WTC11 (cell line): ENCODE measurements around the gene PCNA. TPM values are rescaled to one million over a fixed set of nuclear protein-coding genes. Genes with fewer than 3 reads are reported as not detected.

Experiments
- ATAC-seq: fragments of 200-7000 bp; cut with Tn5 transposase; 2 replicates; pipeline ENCODE4 v1.10.0; 2021; ENCODE audit warnings: mild to moderate bottlenecking, moderate library complexity
- CTCF ChIA-PET: fragments of 300-600 bp; sonication (Branson Sonifier 250); formaldehyde crosslinking; loops from one replicate; lab custom pipeline; 2021; ENCODE audit warnings: antibody characterized with exemption; lab: Charles Lee
- POLR2A ChIA-PET: fragments of 350-600 bp; sonication (Branson Sonifier 250); formaldehyde crosslinking; loops from one replicate; lab custom pipeline; 2021; ENCODE audit warnings: antibody characterized with exemption; lab: Charles Lee
- DNase-seq: peaks from one replicate; pipeline ENCODE4 v3.0.0; 2021; ENCODE audit warnings: low spot score
- H3K27ac Mint-ChIP-seq: 2 replicates; pipeline ENCODE4 v1.8.0; 2021; ENCODE audit warnings: mixed read lengths
- H3K27me3 Mint-ChIP-seq: 2 replicates; pipeline ENCODE4 v1.8.0; 2021; ENCODE audit warnings: low read depth, mild to moderate bottlenecking, moderate library complexity, mixed read lengths
- H3K36me3 Mint-ChIP-seq: 2 replicates; pipeline ENCODE4 v1.8.0; 2021; ENCODE audit warnings: mixed read lengths
- H3K4me1 Mint-ChIP-seq: 2 replicates; pipeline ENCODE4 v1.8.0; 2022; ENCODE audit warnings: mixed read lengths
- H3K4me3 Mint-ChIP-seq: 2 replicates; pipeline ENCODE4 v1.8.0; 2021; ENCODE audit warnings: mild to moderate bottlenecking, moderate library complexity, mixed read lengths
- H3K9me3 Mint-ChIP-seq: 2 replicates; pipeline ENCODE4 v1.8.0; 2021; ENCODE audit warnings: mixed read lengths
- E2F4 ChIP-seq: sonication (generic); formaldehyde crosslinking; IDR thresholded peaks from 2 replicates; pipeline ENCODE4 v1.8.1; 2022; ENCODE audit warnings: low read depth, mild to moderate bottlenecking, moderate library complexity, missing genetic modification reagents, borderline replicate concordance
- E2F5 ChIP-seq: sonication (generic); formaldehyde crosslinking; IDR thresholded peaks from 2 replicates; pipeline ENCODE4 v1.8.1; 2022; ENCODE audit warnings: mild to moderate bottlenecking, moderate library complexity, missing genetic modification reagents
- GTF2I ChIP-seq: fragments of 250-450 bp; sonication (Bioruptor Pico); conservative IDR thresholded peaks from 2 replicates; pipeline ENCODE4 v1.4.0; 2021; ENCODE audit warnings: mild to moderate bottlenecking
- JAZF1 ChIP-seq: fragments of 250-450 bp; sonication (Bioruptor Pico); IDR thresholded peaks from 2 replicates; pipeline ENCODE4 v1.9.0; 2021; ENCODE audit warnings: moderate library complexity, mild to moderate bottlenecking, inconsistent platforms
- MYBL2 ChIP-seq: sonication (generic); formaldehyde crosslinking; IDR thresholded peaks from 2 replicates; pipeline ENCODE4 v1.8.1; 2023; ENCODE audit warnings: mild to moderate bottlenecking, moderate library complexity, missing genetic modification reagents
- NFYB ChIP-seq: sonication (generic); formaldehyde crosslinking; conservative IDR thresholded peaks from 2 replicates; pipeline ENCODE4 v1.8.0; 2022; ENCODE audit warnings: low read depth, missing genetic modification reagents
- RELA ChIP-seq: sonication (generic); formaldehyde crosslinking; IDR thresholded peaks from 2 replicates; pipeline ENCODE4 v1.8.1; 2022; ENCODE audit warnings: missing genetic modification reagents, mild to moderate bottlenecking, borderline replicate concordance
- SOX15 ChIP-seq: fragments of 250-450 bp; sonication (Bioruptor Pico); IDR thresholded peaks from 2 replicates; pipeline ENCODE4 v1.9.0; 2021; ENCODE audit warnings: mild to moderate bottlenecking
- TP53 ChIP-seq: sonication (generic); formaldehyde crosslinking; IDR thresholded peaks from 2 replicates; pipeline ENCODE4 v1.8.1; 2023; ENCODE audit warnings: mild to moderate bottlenecking, missing genetic modification reagents
- USF2 ChIP-seq: sonication (generic); formaldehyde crosslinking; IDR thresholded peaks from 2 replicates; pipeline ENCODE4 v1.8.1; 2023; ENCODE audit warnings: mild to moderate bottlenecking, missing genetic modification reagents, moderate library complexity
- ZBTB43 ChIP-seq: sonication (generic); formaldehyde crosslinking; IDR thresholded peaks from 2 replicates; pipeline ENCODE4 v1.8.1; 2023; ENCODE audit warnings: mild to moderate bottlenecking, missing genetic modification reagents
- ZMAT4 ChIP-seq: fragments of 250-450 bp; sonication (Bioruptor Pico); IDR thresholded peaks from 2 replicates; pipeline ENCODE4 v1.9.0; 2021; ENCODE audit warnings: mild to moderate bottlenecking
- ZNF396 ChIP-seq: fragments of 250-450 bp; sonication (Bioruptor Pico); IDR thresholded peaks from 2 replicates; pipeline ENCODE4 v1.8.0; 2021; ENCODE audit warnings: mild to moderate bottlenecking, moderate library complexity, borderline replicate concordance
- ZNF416 ChIP-seq: fragments of 250-450 bp; sonication (Bioruptor Pico); IDR thresholded peaks from 2 replicates; pipeline ENCODE4 v1.9.0; 2021; ENCODE audit warnings: mild to moderate bottlenecking, inconsistent platforms
- total RNA-seq: library from RNA; stranded (reverse); gene quantifications from 3 replicates; pipeline ENCODE4 v1.2.3, GENCODE V29; 2021
- TF ChIP-seq, protein P1 (sequence below): sonication (generic); formaldehyde crosslinking; IDR thresholded peaks from 2 replicates; pipeline ENCODE4 v1.8.1; 2022; ENCODE audit warnings: low read depth, missing genetic modification reagents, borderline replicate concordance
- TF ChIP-seq, protein P2 (sequence below): sonication (generic); formaldehyde crosslinking; IDR thresholded peaks from 2 replicates; pipeline ENCODE4 v1.8.0; 2022; ENCODE audit warnings: mild to moderate bottlenecking, missing genetic modification reagents
- TF ChIP-seq, protein P3 (sequence below): fragments of 250-450 bp; sonication (Bioruptor Pico); IDR thresholded peaks from 2 replicates; pipeline ENCODE4 v1.9.0; 2021; ENCODE audit warnings: moderate library complexity, mild to moderate bottlenecking, inconsistent platforms, borderline replicate concordance

The PCNA gene
- total RNA-seq, 1 experiment from 2014 or later = 262 TPM

DNA sequence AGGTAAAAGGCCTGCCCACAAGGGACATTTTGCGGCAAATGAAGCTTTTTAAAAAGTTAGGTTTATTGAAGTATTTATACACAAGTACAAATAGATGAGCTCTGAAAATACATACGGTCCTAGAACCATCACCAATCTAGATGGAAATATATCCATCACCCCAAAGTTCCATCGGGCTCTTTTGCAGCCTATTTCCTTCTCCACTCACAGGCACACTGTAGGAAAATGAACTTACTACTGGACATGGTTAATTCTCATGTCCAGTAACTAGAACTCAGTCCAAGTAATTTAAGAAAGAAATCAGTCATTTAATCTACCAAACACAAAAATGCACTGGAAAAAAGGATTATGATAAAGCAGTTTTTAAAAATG, 6.2 kb downstream of the PCNA start:
- peaks cover 35% of the 10 kb centered on the region for H3K4me1 Mint-ChIP-seq
- H3K36me3 Mint-ChIP-seq = peaks cover 62% of the 10 kb centered on the region

GRCh38 chr20:5109276-5109675, 10.5 kb downstream of the PCNA start:
- no peak overlapping the region for H3K4me3 Mint-ChIP-seq
- peaks cover 13% of the 10 kb centered on the region for H3K4me1 Mint-ChIP-seq
- H3K27ac Mint-ChIP-seq = no peak overlapping the region
- ATAC-seq (no peak), DNase-seq (no peak)
- CTCF ChIA-PET = no interaction called here
- H3K9me3 Mint-ChIP-seq = no peaks in the 10 kb centered on the region
- TF ChIP-seq E2F5 (CRISPR knock-in tag) (no peak), GTF2I (CRISPR knock-in tag) (no peak), E2F4 (no peak), TP53 (CRISPR knock-in tag) (no peak), ZNF396 (no peak), NFYB (no peak), RELA (CRISPR knock-in tag) (no peak), MYBL2 (CRISPR knock-in tag) (no peak)
- TF ChIP-seq, protein P1, sequence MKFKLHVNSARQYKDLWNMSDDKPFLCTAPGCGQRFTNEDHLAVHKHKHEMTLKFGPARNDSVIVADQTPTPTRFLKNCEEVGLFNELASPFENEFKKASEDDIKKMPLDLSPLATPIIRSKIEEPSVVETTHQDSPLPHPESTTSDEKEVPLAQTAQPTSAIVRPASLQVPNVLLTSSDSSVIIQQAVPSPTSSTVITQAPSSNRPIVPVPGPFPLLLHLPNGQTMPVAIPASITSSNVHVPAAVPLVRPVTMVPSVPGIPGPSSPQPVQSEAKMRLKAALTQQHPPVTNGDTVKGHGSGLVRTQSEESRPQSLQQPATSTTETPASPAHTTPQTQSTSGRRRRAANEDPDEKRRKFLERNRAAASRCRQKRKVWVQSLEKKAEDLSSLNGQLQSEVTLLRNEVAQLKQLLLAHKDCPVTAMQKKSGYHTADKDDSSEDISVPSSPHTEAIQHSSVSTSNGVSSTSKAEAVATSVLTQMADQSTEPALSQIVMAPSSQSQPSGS (CRISPR knock-in tag) = no peak
- no peaks in the 10 kb centered on the region for H3K27me3 Mint-ChIP-seq
- H3K36me3 Mint-ChIP-seq = peaks cover 31% of the 10 kb centered on the region
- POLR2A ChIA-PET = no interaction called here

More for the DNA sequence above, 6.2 kb downstream of the PCNA start:
- Mint-ChIP-seq H3K27me3 (no peaks in the 10 kb centered on the region), H3K9me3 (no peaks in the 10 kb centered on the region), H3K4me3 (peak overlapping the region; percentile 95), H3K27ac (peak overlapping the region; percentile 94)
- DNase-seq (no peak), ATAC-seq (no peak)
- POLR2A ChIA-PET = no interaction called here
- TF ChIP-seq JAZF1 (CRISPR knock-in tag) = no peak
- TF ChIP-seq ZNF416 (CRISPR knock-in tag) = no peak
- TF ChIP-seq, protein P2, sequence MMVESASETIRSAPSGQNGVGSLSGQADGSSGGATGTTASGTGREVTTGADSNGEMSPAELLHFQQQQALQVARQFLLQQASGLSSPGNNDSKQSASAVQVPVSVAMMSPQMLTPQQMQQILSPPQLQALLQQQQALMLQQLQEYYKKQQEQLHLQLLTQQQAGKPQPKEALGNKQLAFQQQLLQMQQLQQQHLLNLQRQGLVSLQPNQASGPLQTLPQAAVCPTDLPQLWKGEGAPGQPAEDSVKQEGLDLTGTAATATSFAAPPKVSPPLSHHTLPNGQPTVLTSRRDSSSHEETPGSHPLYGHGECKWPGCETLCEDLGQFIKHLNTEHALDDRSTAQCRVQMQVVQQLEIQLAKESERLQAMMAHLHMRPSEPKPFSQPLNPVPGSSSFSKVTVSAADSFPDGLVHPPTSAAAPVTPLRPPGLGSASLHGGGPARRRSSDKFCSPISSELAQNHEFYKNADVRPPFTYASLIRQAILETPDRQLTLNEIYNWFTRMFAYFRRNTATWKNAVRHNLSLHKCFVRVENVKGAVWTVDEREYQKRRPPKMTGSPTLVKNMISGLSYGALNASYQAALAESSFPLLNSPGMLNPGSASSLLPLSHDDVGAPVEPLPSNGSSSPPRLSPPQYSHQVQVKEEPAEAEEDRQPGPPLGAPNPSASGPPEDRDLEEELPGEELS (CRISPR knock-in tag) = no peak
- no peak for TF ChIP-seq USF2 (CRISPR knock-in tag)
- TF ChIP-seq SOX15 (CRISPR knock-in tag) = no peak
- no peak for TF ChIP-seq ZBTB43 (CRISPR knock-in tag)
- TF ChIP-seq TP53 (CRISPR knock-in tag) = no peak
- TF ChIP-seq, protein P3, sequence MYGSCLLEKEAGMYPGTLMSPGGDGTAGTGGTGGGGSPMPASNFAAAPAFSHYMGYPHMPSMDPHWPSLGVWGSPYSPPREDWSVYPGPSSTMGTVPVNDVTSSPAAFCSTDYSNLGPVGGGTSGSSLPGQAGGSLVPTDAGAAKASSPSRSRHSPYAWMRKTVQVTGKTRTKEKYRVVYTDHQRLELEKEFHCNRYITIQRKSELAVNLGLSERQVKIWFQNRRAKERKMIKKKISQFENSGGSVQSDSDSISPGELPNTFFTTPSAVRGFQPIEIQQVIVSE (CRISPR knock-in tag) = no peak
- TF ChIP-seq ZMAT4 (CRISPR knock-in tag) = no peak
- TF ChIP-seq, protein P1 (CRISPR knock-in tag) = no peak
- CTCF ChIA-PET = no interaction called here
